Effector CD8-positive, alpha-beta T cell (primary cell): ENCODE data around the gene CEP295NL.
"Not testable (repeated sequence)": the region's sequence is repeated elsewhere in the genome, so short reads cannot be mapped to it uniquely, and the experiment has no call there.

Source experiments
- DNase-seq: peaks from one replicate; lab custom pipeline; 2025; lab: John Stamatoyannopoulos, UW

Gene CEP295NL

GRCh38 chr17:78888941-78889518 lies 14.0 kb downstream of the CEP295NL start:
- DNase-seq, result no peak

GRCh38 chr17:78886954-78887353 lies 16.0 kb downstream of the CEP295NL start:
- no peak for DNase-seq

- no peak for DNase-seq
Observed at GRCh38 chr17:78885956-78886355, 17.0 kb downstream of the CEP295NL start.

GRCh38 chr17:78884876-78885667 lies 17.9 kb downstream of the CEP295NL start:
- no peak for DNase-seq

GRCh38 chr17:78884148-78884825 lies 18.7 kb downstream of the CEP295NL start:
- DNase-seq, result no peak

- no peak for DNase-seq
Observed at GRCh38 chr17:78883533-78884131, 19.4 kb downstream of the CEP295NL start.

GRCh38 chr17:78883089-78883532 lies 19.9 kb downstream of the CEP295NL start:
- no peak for DNase-seq

- no peak for DNase-seq
Observed at GRCh38 chr17:78882540-78883088, 20.4 kb downstream of the CEP295NL start.

GRCh38 chr17:78879635-78880186 lies 23.3 kb downstream of the CEP295NL start:
- DNase-seq, result peak; percentile 32

GRCh38 chr17:78878871-78879527 lies 24.0 kb downstream of the CEP295NL start:
- no peak for DNase-seq

- no peak for DNase-seq
Observed at GRCh38 chr17:78878261-78878660, 24.7 kb downstream of the CEP295NL start.

- DNase-seq, result not testable (repeated sequence)
Observed at GRCh38 chr17:78876954-78877517, 26.0 kb downstream of the CEP295NL start.

GRCh38 chr17:78876094-78876597 lies 26.9 kb downstream of the CEP295NL start:
- no peak for DNase-seq

- DNase-seq, result no peak
Observed at GRCh38 chr17:78875363-78876093, 27.5 kb downstream of the CEP295NL start.

- no peak for DNase-seq
Observed at GRCh38 chr17:78873519-78874340, 29.3 kb downstream of the CEP295NL start.

GRCh38 chr17:78872486-78872885 lies 30.5 kb downstream of the CEP295NL start:
- DNase-seq, result no peak

GRCh38 chr17:78870621-78871020 lies 32.4 kb downstream of the CEP295NL start:
- DNase-seq, result no peak

GRCh38 chr17:78868391-78868790 lies 34.6 kb downstream of the CEP295NL start:
- no peak for DNase-seq

GRCh38 chr17:78867046-78867445 lies 36.0 kb downstream of the CEP295NL start:
- DNase-seq, result not testable (repeated sequence)
